ENCODE results near the gene STMP1. TPM values are rescaled to one million over a fixed set of nuclear protein-coding genes. Genes with fewer than 3 reads are reported as not detected.

The STMP1 gene
- 21.4 and 29.6 TPM in 2 replicates for total RNA-seq

DNA sequence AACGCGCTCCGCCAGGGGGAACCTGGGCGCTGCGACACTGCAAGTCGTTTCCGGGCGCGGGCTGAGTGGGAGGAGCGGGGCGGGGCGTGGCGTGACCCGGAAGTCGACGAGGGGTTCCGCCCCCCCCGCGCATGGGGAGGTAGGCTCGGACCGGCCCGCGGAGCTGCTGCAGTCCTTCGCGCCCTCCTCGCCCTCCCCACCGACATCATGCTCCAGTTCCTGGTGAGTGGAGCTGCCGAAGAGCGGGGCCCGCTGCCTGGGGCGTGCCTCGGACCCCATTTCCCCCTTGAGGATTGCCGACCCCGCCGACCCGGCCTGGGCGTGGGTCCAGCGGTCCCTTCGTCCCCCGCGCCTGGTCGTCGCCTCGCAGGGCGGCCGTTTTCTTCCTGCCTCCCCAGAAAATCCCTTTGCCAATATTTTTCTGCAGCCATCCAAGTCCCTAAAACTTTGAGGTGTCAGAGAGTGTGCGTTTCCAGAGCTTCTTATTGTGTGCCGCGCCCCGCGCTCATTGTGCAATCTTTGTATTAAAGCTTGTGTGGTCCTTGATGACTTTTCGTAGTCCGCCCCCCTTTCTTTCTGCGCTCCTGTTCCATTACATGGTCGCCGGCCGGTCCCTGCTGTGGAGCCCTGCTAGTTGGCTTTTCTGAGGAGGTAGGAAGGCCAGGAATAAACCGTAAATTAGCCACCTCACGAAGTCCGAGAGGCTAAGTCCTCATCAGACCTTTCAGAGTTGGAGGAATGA, at the start of gene STMP1:
TSS of gene STMP1 (plus strand) at position 142 of the 742 bp plus-strand sequence.

Other genes with a start within 250 kb of the STMP1 start
- 12.0 and 13.7 TPM in 2 replicates for gene CNOT4, start 152.4 kb upstream of the STMP1 start, total RNA-seq
- gene NUP205, start 104.6 kb upstream of the STMP1 start, total RNA-seq = 19.0 and 33.8 TPM in 2 replicates
- not detected in 2 replicates for gene SLC13A4, start 65.7 kb downstream of the STMP1 start, total RNA-seq
- 1.3 and 1.8 TPM in 2 replicates for gene FAM180A, start 86.3 kb downstream of the STMP1 start, total RNA-seq

Data from cardiac ventricle fibroblast (primary cell).